Progenitor cell of endocrine pancreas (in vitro differentiated cells): ENCODE results near the gene ACBD6. TPM values are rescaled to one million over a fixed set of nuclear protein-coding genes. Genes with fewer than 3 reads are reported as not detected.

Experiments used
- DNase-seq: peaks from one replicate; pipeline ENCODE4 v3.0.0; 2021; ENCODE audit warnings: low spot score; ENCODE audit not compliant: unreplicated experiment
- H3K27ac Mint-ChIP-seq: 2 replicates; pipeline ENCODE4 v1.8.0; 2021; ENCODE audit warnings: mild to moderate bottlenecking, moderate library complexity, mixed read lengths
- H3K27me3 Mint-ChIP-seq: 2 replicates; pipeline ENCODE4 v1.8.0; 2021; ENCODE audit warnings: mixed read lengths
- H3K36me3 Mint-ChIP-seq: 2 replicates; pipeline ENCODE4 v1.8.0; 2022; ENCODE audit warnings: mixed read lengths; ENCODE audit not compliant: insufficient read depth
- H3K4me1 Mint-ChIP-seq: 2 replicates; pipeline ENCODE4 v1.8.0; 2021; ENCODE audit warnings: low read depth, mixed read lengths
- H3K4me3 Mint-ChIP-seq: 2 replicates; pipeline ENCODE4 v1.8.0; 2021; ENCODE audit warnings: low read depth, mild to moderate bottlenecking, moderate library complexity, mixed read lengths
- H3K9me3 Mint-ChIP-seq: 2 replicates; pipeline ENCODE4 v1.8.0; 2021; ENCODE audit warnings: low read depth, mixed read lengths
- CTCF ChIP-seq: fragments of 200-600 bp; sonication (generic); IDR thresholded peaks from one replicate; pipeline ENCODE4 v1.5.0; 2021; ENCODE audit warnings: antibody characterized with exemption, mild to moderate bottlenecking; ENCODE audit not compliant: unreplicated experiment
- total RNA-seq: library from RNA; stranded (reverse); gene quantifications from 2 replicates; pipeline ENCODE4 v1.2.1, GENCODE V29; 2021

Gene ACBD6
- total RNA-seq, 1 donor from 2014 or later: 54.2 TPM

GRCh38 chr1:180266275-180267210 lies 235.8 kb downstream of the ACBD6 start:
- H3K36me3 Mint-ChIP-seq: no peaks in the 10 kb centered on the region
- peak overlapping the region; percentile 76 for H3K27ac Mint-ChIP-seq
- H3K4me1 Mint-ChIP-seq: peaks cover 14% of the 10 kb centered on the region
- H3K4me3 Mint-ChIP-seq: no peak overlapping the region
- no peaks in the 10 kb centered on the region for H3K9me3 Mint-ChIP-seq
- DNase-seq: no peak
- peaks cover 33% of the 10 kb centered on the region for H3K27me3 Mint-ChIP-seq
- TF ChIP-seq CTCF: no peak

GRCh38 chr1:180265871-180266270 lies 236.5 kb downstream of the ACBD6 start:
- peak overlapping the region; percentile 76 for H3K27ac Mint-ChIP-seq
- no peak for DNase-seq
- H3K27me3 Mint-ChIP-seq: peaks cover 38% of the 10 kb centered on the region
- H3K36me3 Mint-ChIP-seq: no peaks in the 10 kb centered on the region
- no peak overlapping the region for H3K4me3 Mint-ChIP-seq
- no peak for TF ChIP-seq CTCF
- H3K9me3 Mint-ChIP-seq: no peaks in the 10 kb centered on the region
- H3K4me1 Mint-ChIP-seq: peaks cover 11% of the 10 kb centered on the region

GRCh38 chr1:180265201-180265600 lies 237.2 kb downstream of the ACBD6 start:
- TF ChIP-seq CTCF: no peak
- Mint-ChIP-seq H3K4me3 (no peak overlapping the region), H3K4me1 (peaks cover 7% of the 10 kb centered on the region), H3K27ac (no peak overlapping the region), H3K27me3 (peaks cover 42% of the 10 kb centered on the region), H3K36me3 (no peaks in the 10 kb centered on the region), H3K9me3 (no peaks in the 10 kb centered on the region)
- DNase-seq: no peak

- H3K27ac Mint-ChIP-seq: no peak overlapping the region
- no peak overlapping the region for H3K4me3 Mint-ChIP-seq
- peaks cover 48% of the 10 kb centered on the region for H3K27me3 Mint-ChIP-seq
- DNase-seq: no peak
- peaks cover 5% of the 10 kb centered on the region for H3K4me1 Mint-ChIP-seq
- no peak for TF ChIP-seq CTCF
- no peaks in the 10 kb centered on the region for H3K9me3 Mint-ChIP-seq
- no peaks in the 10 kb centered on the region for H3K36me3 Mint-ChIP-seq
Observed at GRCh38 chr1:180264595-180264994, 237.8 kb downstream of the ACBD6 start.

GRCh38 chr1:180262628-180263488 lies 239.5 kb downstream of the ACBD6 start:
- Mint-ChIP-seq H3K4me1 (peaks cover 3% of the 10 kb centered on the region), H3K27ac (no peak overlapping the region), H3K4me3 (no peak overlapping the region), H3K27me3 (peaks cover 60% of the 10 kb centered on the region), H3K36me3 (no peaks in the 10 kb centered on the region), H3K9me3 (no peaks in the 10 kb centered on the region)
- no peak for DNase-seq
- TF ChIP-seq CTCF: no peak
